ENCODE measurements around the gene FILIP1L.

DNA sequence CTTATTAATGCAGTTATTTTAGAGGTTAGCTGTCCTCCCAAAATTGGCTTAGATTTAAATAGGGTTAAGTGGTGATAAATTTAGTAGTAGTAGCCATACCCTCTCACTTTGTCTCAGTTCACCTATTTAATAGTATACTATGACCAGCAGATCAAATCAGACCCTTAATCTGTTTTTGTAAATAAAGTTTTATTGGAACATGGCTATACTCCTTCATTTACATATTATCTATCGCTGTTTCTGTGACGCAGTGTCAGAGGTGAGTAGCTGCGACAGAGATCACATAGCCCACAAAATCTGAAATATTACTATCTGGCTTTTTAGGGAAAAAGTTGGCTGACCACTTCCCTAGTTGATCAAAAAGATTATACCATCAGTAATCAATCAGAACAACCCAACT is 113.2 kb downstream of the FILIP1L start:
- TF ChIP-seq, protein P1, sequence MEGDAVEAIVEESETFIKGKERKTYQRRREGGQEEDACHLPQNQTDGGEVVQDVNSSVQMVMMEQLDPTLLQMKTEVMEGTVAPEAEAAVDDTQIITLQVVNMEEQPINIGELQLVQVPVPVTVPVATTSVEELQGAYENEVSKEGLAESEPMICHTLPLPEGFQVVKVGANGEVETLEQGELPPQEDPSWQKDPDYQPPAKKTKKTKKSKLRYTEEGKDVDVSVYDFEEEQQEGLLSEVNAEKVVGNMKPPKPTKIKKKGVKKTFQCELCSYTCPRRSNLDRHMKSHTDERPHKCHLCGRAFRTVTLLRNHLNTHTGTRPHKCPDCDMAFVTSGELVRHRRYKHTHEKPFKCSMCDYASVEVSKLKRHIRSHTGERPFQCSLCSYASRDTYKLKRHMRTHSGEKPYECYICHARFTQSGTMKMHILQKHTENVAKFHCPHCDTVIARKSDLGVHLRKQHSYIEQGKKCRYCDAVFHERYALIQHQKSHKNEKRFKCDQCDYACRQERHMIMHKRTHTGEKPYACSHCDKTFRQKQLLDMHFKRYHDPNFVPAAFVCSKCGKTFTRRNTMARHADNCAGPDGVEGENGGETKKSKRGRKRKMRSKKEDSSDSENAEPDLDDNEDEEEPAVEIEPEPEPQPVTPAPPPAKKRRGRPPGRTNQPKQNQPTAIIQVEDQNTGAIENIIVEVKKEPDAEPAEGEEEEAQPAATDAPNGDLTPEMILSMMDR (IDR thresholded peaks at IDR 0.05), result no peak
- no peak for TF ChIP-seq POLR2A (IDR thresholded peaks at IDR 0.05)

Measured in adrenal gland (tissue), 5 donors.